Testis (tissue), 2 donors: ENCODE measurements around the gene PRKACG.

Source experiments
- CTCF ChIP-seq, 3 experiments: fragments of 450-650 bp in 2 of 3; fragments of 200-600 bp in 1 of 3; sonication (generic) in 1 of 3; IDR thresholded peaks; one replicate each; pipeline ENCODE4 v1.5.1; 2016 to 2019; ENCODE audit warnings: antibody characterized with exemption in 3 of 3, mild to moderate bottlenecking in 2 of 3, moderate library complexity in 1 of 3
- POLR2A ChIP-seq: fragments of 450-650 bp; IDR thresholded peaks from one replicate; pipeline ENCODE4 v1.6.1; 2017; ENCODE audit warnings: antibody characterized with exemption, mild to moderate bottlenecking, moderate library complexity

- TF ChIP-seq POLR2A, result no peak
- TF ChIP-seq CTCF (IDR thresholded peaks at IDR 0.05), result no peak
Measured at GRCh38 chr9:69030851-69031645, 17.1 kb upstream of the PRKACG start.
